Muscle of arm (tissue), 12 donors: ENCODE measurements around the gene SLC6A19. TPM values are rescaled to one million over a fixed set of nuclear protein-coding genes. Genes with fewer than 3 reads are reported as not detected.
A peak's percentile ranks its signal among the peaks of the same experiment; 100 is the strongest.

ENCODE experiments used
- DNase-seq: peaks from one replicate; pipeline ENCODE4 v3.0.0-alpha.2; 2013
- polyA plus RNA-seq, 12 donors: library from polyadenylated mRNA; unstranded; fragments of 120-200 nt; gene quantifications; one replicate each; pipeline ENCODE4 v1.2.1, GENCODE V29; 2013; ENCODE audit not compliant: insufficient read length in 12 of 12

SLC6A19 gene
- polyA plus RNA-seq, 12 donors: 0.03 to 5.2 (median 0.07) TPM; not detected in 5

DNA sequence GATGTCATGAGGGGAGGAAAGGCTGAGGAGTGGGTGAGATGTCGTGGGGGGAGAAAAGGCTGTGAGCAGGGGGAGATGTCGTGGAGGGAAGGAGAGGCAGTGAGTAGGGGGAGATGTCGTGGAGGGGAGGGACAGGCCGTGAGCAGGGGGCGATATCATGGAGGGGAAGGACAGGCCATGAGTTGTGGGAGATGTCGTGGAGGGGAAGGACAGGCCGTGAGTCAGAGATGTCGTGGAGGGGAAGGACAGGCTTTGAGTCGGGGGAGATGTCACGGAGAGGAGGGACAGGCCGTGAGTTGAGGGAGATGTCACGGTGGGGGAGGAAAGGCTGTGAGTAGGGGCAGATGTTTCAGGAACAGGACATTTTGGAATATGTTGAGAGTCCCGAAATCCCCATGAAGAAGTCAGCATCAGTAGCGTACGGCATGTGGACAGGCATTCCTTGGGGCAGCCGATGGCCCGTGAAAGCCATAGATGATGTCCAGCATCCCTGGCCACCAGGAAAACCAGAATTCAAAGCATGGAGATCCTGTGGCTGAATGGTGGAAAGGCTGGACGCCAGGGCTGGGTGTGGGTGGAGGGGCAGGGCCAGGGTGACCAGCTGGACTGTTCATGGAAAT is 8.3 kb upstream of the SLC6A19 start:
- DNase-seq: no peak

- no peak for DNase-seq
Observed at GRCh38 chr5:1193591-1193985, 7.8 kb upstream of the SLC6A19 start.

- no peak for DNase-seq
Observed at GRCh38 chr5:1194378-1194777, 7.0 kb upstream of the SLC6A19 start.

GRCh38 chr5:1195439-1195838 is 6.0 kb upstream of the SLC6A19 start:
- no peak for DNase-seq

- no peak for DNase-seq
Observed at GRCh38 chr5:1195916-1196315, 5.5 kb upstream of the SLC6A19 start.

GRCh38 chr5:1196562-1196961 is 4.8 kb upstream of the SLC6A19 start:
- no peak for DNase-seq

DNA sequence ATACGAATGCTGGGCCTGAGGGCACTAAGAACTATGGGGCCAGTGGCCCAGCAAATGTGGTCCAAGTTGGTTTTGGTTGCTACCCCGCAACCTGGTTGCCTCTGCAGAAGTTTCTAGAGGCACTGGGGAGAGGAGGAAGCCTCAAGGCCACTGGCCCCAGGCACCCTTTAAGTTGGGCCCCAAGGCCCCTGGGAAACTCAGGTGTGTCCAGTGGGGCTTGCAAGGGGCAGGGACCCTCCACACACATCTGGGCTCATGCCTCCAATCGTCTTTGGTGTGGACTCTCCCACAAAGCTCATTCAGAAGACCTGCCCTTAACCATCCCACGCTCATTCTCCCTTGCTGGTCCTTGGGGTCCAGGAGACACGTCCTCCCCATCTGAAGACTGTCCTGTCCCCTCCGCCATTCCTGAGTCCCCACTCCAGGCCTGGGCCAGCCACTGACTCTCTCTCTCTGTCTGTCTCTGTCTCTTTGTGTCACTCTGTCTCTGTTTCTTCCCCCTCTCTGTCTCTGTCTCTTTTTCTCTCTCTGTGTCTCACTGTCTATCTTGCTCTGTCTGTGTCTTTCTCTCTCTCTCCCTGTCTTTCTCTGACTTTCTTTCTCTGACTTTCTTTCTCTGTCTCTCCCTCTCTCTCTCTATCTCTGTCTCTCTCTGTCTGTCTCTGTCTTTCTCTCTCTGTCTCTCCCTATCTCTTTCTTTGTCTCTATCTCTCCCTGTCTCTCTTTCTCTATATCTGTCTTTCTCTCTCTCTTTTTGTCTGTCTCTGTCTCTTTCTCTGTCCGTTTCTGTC is 3.3 kb upstream of the SLC6A19 start:
- DNase-seq: no peak

- DNase-seq: no peak
Observed at GRCh38 chr5:1199340-1199648, 2.1 kb upstream of the SLC6A19 start.

DNA sequence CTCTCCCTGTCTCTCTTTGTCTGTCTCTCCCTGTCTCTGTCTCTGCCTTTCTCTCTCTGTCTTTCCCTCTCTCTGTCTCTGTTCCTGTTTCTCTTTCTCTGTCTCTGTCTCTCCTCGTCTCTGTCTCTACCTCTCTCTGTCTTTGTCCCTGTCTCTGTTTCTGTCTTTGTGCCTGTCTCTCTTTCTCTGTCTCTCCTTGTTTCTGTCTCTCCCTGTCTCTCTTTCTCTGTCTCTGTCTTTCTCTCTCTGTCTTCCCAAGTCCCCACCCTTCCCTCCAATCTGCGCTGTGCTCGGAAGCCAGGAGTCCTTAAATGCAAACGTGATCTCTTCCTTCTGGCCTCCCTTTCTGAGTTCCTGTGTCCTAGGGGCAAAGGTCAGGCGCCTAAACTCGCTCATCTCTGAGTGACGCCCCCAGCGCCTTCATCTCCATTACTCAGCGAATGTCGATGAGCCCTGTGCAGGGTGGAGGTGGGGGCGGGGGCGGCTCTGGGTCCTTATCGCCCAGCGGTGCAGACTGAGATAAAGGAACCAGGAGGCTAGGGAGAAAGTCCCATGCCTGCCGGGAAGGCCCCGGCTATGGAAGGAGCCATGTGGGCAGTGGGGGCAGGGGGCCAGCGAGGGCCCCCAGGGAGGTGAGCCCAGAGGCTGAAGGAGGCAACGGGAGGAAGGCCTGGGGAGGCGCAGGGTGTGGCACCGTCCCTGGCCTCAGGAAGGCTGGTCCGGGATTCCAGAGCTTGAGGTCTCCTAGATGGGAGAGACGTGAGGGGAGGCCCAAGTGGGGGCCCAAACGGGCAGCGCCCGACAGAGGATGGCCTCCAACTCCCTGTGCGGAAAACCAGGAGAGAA is 1.5 kb upstream of the SLC6A19 start:
- DNase-seq: no peak

DNA sequence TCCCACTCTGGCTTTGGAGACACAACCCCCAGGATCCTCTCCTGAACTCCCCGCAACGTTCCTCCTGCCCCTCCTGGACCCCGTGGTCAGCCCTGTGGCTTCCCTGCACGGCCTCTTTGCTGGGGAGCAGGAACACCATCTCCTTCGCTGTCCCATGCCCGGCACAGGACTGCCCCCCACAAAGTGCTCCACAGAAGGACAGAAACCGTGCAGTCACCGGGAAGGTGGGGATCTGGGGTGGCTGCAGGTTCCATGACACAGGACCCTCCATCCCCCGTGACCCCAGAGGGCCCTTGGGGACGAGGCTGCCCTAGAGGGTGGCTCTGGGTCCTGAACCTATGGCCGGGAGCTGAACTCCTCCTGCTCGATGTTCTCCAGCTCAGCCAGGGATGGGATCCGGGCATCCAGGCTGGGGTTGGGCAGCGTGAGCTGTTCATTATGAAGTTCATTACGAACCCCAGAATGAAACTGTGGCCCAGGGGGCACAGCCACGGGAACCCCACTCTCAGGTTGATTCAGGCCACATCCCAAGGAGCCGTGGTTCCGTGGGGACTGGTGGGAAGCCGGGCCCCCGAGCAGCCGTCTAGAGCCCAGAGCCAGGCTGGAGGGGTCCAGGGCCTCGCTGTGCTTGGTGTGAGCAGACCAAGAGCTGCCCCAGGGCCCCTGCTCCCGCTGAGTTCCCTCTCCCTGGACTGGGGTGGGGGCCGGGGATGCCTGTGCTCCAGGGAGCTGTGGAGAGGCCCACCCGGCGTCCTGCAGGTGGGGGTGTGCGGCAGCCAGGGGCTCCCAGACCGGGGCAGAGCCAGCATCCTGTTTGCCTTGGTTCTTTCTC is 684 bp upstream of the SLC6A19 start:
- no peak for DNase-seq

DNA sequence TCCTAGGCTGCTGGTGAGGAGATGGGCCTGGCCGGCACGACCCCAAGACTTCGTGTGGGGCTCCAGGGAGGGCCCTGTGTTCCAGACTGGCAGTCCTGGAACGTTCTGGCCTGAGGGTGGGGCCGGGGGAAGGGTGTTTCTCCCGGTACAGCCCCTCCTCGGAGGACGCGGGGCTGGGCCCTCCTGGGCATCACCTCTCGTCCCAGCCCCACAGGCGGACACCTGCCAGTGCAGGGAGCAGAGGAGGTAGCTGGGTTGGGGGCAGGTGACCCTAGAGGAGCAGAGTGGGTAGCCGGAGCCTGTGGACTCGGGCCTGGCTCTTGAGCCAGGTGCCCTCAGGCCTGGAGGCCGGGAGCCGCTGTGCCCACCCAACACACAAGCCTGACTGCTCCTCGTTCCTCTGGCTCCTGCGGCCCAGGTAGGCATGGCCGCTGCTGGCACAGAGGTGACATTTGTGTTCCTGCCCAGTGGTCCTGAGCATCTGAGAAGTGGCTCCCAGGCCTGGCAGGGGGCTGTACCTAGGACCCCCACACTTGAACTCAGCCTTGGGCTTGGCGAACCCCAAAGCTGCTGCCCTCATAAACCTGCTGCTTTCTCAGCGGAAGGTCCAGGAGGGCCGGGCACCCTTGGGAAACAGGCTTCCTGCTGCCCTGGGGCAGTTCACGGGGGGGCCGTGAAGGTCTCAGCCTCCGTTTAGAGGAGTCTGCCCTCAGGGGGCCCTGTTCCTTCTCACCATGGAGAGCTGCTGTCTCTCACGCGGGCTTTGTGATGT is 817 bp downstream of the SLC6A19 start:
- DNase-seq: no peak

DNA sequence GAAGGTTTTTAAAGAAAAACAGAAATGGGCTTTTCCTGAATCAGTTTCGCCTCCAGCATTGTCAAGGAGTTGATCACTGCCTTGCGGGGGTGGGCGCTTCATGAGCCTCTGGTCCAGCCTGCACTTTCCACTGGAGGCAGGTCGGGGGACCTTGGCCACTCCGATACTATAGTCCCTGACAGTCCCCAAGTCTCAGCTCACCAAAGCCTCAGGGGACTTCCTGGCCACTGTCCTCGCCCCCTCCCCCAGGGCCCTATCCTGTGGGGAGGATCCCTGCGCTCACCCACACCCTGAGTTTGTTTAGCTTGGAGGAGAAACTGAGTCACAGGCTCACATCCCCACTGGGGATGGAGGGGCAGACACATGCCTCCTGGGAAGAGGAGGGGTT is 1.4 kb downstream of the SLC6A19 start:
- no peak for DNase-seq

GRCh38 chr5:1203311-1203967 is 2.0 kb downstream of the SLC6A19 start:
- DNase-seq: no peak

GRCh38 chr5:1203968-1204692 is 2.7 kb downstream of the SLC6A19 start:
- DNase-seq: no peak

- DNase-seq: peak; percentile 33
Observed at GRCh38 chr5:1204693-1205242, 3.4 kb downstream of the SLC6A19 start.

- no peak for DNase-seq
Observed at GRCh38 chr5:1205255-1206180, 4.1 kb downstream of the SLC6A19 start.

- DNase-seq: no peak
Observed at GRCh38 chr5:1206521-1207412, 5.4 kb downstream of the SLC6A19 start.
